ENCODE results near the gene ALKBH5.

The ALKBH5 gene

DNA sequence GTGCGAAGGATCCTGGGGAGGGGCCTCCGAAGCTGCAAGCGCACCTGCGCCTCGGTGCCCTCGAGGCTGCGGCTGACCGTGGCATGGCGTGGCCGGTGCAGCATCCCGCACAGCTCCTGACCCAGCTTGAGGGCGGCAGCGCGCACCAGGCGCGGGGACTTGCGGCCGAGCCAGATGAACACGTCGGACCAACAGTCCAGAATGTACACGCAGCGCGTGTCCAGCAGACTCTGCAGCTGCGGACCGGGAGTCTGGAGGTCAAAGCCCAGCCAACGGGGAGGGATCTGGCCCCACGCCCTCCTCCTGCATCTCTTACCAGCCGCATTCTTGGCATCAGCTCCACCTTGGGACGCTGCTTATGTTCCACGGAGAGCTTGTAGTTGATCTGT is 64.0 kb downstream of the ALKBH5 start:
- no peak for DNase-seq

DNA sequence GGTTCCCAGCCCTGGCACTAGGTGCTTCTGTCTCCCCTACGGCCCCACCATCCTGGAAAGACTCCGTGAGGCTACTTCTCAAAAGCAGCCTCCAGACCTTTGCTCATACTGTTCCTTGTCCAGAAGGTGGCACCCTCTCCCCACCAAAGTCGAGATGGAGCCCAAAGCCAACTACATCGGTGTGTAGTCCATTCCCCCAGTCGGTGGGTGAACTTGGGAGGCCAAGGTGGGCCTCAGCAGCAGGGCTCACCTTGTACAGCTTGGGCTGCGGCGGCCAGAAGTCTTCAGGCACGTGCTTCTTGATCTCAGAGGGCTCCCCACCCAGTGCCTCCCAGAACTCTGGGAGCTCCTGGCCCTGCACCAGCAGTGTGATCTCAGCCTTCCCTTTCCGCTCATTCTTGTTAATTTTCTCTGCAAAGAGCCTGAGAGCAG is 64.7 kb downstream of the ALKBH5 start:
- peak; percentile 83 for DNase-seq

DNA sequence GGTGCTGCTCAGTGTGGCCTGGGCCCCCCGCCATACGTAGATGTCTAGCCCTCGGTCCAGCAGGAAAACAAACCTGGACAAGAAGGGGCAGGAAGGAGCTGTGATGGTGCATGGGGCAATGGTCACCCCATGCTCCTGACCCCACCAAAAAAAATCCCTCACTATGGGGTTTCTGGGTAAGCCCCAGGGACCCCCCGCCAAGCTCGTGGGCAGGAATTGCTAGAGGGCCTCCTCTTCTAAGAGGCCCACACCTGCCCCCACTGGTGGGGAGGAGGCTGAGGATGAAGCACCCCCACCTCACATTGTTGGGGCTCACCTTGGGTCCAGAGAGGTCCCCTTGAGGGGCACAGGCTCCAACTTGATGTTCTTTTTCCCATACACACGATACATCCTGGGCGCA is 65.2 kb downstream of the ALKBH5 start:
- no peak for DNase-seq

DNA sequence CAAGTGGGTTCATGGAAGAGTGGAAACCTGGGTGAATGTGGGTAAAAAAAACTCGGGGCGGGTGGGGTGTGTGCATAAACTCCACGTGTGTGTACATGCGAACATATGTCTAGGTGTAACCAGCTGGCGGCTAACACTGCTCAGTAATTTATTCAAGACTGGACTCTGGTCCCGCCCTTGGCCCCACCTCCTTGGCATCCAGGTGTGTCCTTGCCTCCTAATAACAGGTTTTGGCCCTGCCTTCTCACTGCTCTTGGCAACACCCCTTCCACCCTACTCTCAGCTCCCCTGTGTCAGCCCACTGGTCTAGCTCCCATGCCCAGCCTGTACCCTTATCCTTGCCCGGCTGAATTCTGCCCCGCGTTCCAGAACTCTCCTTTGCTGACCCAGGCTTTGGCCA is 66.6 kb downstream of the ALKBH5 start:
- DNase-seq: no peak

DNA sequence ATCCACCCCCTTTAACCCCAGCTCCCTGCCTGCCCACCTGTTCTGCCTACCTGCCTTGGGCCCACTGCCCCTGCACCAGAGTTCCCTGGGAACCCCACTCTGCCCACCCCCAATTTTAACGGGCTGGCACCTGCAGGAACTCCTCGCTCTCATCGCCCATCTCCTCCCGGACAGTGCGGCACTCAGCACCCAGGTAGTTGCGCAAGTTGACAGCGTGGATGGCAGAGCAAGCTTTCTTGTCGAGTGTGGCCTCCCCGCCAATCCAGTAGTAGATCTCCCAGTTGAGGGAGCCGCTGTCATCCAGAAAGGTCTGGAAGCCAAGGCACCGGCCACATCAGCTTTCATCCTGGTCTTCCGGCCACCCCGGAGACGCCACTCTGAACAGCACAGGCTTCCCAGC is 67.1 kb downstream of the ALKBH5 start:
- no peak for DNase-seq

DNA sequence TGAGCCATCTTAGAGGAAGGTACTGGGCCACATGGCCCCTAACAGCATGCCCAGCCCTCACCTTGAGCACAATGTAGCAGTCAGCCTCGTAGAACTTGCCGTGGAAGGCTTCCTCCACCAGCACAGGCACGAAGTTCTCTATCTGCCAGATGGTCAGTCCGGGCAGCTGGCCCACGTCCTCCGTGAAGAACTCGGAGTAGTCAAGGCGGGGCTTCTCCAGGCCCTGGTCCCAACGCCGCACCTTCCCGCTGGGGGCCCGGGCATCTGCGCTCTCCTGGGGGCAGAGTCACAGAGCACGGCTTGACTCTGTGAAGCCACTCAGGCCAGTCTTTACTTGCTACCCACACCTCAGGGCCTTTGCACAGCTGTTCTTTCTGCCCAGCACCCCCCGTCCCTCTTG is 67.6 kb downstream of the ALKBH5 start:
- no peak for DNase-seq

DNA sequence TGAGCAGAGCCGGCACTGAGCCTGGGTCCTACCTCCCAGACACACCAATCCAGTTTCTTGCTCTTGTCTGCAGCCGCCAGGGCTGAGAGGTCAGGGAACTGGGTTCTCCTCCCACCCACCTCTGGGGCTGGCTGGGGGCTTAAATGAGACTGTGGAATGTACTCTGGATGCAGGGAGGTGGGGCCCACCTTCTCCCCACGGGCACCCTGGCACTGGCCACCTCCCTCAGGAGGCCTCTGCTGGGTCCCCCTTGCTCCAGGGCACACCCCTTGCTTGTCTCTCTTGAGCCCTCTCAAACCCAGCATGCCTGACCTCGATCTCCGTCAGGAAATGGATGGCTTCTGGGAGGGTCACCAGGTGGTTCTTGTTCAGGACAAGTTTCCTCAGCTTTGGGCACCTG is 68.5 kb downstream of the ALKBH5 start:
- no peak for DNase-seq

DNA sequence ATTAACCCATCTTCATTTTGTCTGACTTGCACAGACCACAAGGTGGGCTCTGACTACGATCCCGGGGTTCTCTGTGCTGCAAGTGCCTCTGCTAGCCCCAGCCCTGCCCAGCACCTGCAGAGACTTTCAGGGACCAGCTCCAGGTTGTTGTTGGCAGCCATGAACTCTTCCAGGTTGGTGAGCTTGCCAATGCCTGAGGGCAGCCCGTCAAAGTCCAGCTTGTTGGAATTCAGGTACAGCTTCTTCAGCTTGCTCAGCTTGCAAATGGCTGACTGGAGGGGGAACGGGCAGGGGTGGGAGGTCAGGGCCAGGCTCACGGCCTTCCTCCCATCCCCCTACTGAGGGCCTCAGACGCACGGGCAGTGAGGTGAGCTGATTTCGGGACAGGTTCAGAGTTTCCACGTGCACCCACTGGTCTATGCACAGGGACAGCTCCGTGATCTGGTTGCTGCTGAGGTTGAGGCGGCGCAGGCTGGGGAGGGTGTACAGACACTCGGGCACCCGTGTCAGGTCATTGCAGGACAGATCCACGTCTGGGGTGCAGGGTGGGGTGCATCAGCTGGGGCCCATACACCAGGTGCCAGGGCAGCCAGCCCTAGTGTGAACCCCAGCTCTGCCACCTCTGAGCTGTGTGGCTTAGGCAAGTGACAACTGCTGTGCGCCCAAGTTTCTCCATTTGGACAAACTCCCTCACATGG is 69.7 kb downstream of the ALKBH5 start:
- DNase-seq: no peak

DNA sequence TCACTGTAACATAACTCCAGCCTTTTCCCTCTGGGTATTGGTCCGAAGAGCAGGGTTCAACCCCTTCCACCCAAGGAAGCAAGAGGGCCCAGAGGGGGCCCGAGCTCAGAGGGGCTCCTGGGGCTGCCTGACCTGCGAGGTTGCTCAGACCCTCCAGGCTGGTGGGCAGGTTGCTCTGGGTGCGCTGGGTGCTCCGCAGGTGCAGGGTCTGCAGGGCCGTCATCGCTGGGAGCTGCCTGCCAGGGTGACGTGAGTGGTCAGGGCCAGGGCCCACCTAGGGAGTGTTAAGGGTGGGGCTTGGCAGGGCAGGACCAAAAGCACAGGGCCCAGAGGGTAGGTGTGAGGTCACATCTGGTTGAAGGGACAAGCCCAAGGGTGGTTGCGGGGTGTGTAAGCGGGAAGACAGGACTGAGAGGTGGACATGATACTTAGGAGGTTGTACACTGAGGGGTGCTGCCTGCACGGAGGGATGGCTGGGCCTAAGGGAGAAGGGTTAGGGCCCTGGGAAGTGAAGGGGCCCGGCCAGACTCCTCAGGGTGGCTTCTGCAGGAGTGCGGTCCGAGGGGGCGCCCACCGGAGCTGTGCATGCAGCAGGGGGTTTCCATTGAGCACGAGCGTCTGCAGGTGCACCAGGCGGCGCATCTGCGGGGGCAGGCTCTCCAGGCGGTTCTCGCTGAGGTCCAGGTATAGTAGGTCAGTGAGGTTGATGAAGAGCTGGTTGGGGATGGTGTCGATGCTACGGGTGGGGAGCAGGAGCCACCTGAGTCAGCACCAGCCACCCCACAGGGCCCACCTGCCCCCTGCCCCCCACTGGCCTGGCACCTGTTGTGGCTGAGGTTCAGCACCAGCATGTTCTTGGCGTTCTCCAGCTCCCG is 70.6 kb downstream of the ALKBH5 start:
- no peak for DNase-seq

DNA sequence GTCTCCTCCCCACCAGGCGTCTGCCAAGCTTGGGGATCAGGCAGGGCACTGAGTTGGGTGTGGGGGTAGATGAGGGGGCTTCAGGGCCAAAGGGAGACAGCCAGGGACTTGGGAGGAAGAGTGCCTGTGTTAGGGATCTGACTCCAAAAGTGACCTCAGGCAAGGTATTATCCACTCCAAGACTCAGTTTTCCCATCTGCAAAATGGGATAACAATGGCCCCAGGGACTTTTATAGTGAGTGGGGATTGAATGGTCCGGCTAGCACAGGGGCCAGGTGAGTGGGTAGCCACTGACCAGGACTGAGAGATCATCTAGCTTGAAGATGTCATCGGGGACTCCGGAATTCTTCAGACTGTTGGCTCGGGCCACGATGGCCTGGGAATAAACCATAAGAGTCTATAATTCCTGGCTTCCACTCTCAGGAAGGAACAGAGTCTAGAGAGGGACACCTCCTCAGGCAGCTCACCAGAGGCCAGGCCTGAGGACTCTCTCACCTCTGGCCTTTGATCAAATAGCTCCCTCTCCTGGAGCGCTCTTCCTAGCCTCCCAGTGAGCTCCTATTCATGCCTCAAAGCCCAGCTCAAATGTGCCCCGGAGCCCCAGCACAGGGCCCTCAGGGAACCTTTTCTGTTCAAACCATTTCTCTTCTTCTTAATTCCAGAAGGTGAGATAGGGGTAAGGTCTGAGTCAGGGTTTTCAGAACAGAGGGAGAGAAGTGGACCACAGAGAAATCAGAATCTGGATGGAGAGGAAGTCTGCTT is 71.4 kb downstream of the ALKBH5 start:
- no peak for DNase-seq

DNA sequence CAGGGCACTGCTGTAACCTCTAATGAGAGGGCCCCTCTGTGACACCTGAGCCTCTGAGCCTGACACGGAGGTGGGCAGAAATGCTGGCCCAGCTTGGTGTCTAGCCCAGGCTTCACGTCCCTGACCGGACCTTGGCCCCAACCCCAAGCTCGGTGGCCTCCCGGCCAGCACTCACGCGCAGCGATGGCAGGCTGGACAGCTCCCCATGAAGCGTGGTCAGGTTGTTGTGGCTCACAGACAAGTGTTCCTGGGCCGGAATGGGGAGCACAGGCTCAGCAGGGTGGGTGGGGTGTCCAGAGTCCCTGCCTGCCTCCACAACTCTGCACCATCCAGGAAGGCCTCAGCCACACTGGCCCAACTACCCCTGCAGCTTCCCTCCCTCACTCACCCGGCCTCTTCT is 72.7 kb downstream of the ALKBH5 start:
- DNase-seq: no peak

DNA sequence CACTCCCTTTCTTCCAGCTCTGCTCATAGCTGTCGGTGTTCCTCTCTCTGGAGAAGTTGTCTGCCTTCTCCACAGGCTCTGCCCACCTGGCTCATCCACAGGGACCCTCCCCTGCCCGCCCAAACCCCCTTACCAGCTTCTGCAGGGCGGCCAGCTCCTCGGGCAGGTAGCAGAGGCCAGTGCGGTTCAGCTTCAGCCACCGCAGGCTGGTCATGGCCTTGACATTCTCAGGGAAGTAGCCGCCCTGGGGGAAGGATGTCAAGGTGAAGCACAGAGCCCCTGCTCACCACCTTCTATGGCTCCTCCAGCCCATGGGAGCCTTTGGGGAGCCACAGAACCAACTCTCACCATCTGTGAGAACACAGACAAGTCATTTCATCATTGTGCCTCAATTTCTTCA is 73.1 kb downstream of the ALKBH5 start:
- no peak for DNase-seq

DNA sequence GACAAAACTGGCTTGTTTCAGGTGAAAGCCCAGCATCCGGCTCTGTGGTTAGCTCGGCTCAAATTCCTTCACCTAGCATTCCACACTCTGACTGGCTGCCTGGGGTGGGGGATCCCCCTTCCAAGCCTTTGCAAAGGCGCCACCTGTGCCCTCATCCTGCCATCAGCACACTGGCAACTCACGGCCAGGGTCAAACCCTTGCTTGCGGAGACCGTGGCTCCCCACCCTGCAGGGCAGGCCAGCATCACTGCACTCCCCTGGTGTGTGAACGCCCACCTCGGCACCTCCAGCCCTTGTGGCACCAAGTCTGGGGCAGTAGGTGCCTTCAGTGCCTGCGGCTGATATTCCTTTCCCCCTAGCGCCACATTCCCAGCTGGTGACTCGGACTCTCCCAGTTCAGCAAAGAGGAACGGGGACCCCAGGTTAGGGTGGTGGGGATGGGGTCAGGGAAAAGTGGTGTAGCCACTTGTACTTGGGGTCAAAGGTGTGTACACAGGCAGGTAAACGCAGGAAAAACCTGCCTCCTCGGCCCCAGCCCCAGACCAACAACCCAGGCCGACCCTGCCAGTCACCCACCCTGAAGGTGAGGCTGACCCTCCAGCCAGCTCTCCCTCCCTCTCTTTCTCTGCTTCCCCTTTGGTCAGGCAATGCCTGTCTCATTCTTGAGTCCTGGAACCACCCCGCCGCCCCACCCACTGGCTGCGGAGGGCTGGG is 73.8 kb downstream of the ALKBH5 start:
- DNase-seq: no peak

DNA sequence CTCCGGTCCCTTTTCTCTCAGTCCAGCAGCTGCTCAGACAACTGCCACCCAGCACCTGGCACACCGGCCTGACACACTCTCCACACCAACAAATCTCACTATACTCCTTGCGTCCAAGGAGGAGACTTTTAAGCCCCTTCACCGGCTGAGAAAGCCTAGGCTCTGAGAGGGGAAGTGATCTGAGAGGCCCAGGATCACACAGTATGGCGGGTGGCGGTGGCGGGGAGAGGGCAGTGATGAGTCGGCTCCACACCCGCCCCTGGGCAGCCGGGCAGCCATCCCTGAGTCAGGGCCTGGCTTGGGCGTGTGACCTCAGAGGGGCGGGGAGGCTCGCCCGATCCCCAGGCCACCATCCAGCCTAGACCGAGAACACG is 74.3 kb downstream of the ALKBH5 start:
- peak; percentile 76 for DNase-seq

DNA sequence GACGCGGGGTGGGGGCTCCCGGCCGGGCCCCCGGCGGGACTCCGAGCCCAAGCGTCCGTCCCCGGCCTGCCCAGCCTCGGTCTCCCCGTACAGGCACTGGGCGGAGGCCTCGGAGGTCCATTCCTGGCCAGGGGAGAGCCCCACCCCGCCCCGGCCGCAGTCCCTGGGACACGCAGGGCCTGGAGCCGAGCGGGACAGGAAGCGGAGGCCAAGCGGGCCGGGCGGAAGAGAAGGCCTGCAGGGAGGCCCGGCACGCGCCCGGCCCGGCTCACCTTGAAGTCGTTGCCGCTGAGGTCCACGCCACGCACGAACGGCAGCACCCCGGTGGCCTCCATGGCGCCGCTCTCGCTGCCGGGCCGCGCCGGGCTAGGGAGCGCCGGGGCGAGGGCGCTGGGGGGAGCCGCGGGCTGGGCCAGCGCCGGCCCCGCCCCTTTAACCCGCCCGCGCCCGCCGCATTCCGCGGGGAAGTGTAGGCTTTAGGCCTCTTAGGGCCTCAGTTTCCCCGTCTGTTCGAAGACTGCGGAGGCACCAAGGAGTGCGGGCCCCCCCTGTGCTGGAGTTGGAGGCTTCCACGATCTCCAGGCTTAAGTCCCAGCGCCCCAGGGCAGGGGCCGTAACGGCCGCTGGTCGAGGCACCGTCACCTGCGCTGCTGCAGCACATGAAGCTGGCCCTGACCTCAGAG is 74.9 kb downstream of the ALKBH5 start, which contains the start of gene FLII:
Gene FLII, minus strand, starts transcription at position 383 of the 683 bp plus-strand sequence. Its CDS starts 48 bp downstream, at position 335.
- peak; percentile 63 for DNase-seq

All from left hindlimb (tissue), 1 donor.